Hippocampal formation (tissue), 2 donors: ENCODE data around the gene PIK3CG.
"Not testable (repeated sequence)": the region's sequence is repeated elsewhere in the genome, so short reads cannot be mapped to it uniquely, and the experiment has no call there.

Experiments used
- DNase-seq, 2 donors: peaks; one replicate each; lab custom pipeline; 2025; lab: John Stamatoyannopoulos, UW

PIK3CG gene

GRCh38 chr7:106938803-106939202 lies 73.7 kb downstream of the PIK3CG start:
- DNase-seq = no peak

GRCh38 chr7:106944035-106944665 lies 79.1 kb downstream of the PIK3CG start:
- no peak for DNase-seq

GRCh38 chr7:106947244-106947728 lies 82.2 kb downstream of the PIK3CG start:
- peak; percentile 17 to 60 for DNase-seq

- DNase-seq = no peak
Observed at GRCh38 chr7:106952001-106952657, 87.0 kb downstream of the PIK3CG start.

- peak in 1 of 2 donors; percentile 2 for DNase-seq
Observed at GRCh38 chr7:106952658-106953231, 87.7 kb downstream of the PIK3CG start.

- no peak for DNase-seq
Observed at GRCh38 chr7:106954840-106955239, 89.8 kb downstream of the PIK3CG start.

- not testable (repeated sequence) for DNase-seq
Observed at GRCh38 chr7:106955857-106956256, 90.8 kb downstream of the PIK3CG start.
